ENCODE measurements around the gene OPN1MW3.
"Not testable (repeated sequence)": the region's sequence is repeated elsewhere in the genome, so short reads cannot be mapped to it uniquely, and the experiment has no call there.

Gene OPN1MW3

DNA sequence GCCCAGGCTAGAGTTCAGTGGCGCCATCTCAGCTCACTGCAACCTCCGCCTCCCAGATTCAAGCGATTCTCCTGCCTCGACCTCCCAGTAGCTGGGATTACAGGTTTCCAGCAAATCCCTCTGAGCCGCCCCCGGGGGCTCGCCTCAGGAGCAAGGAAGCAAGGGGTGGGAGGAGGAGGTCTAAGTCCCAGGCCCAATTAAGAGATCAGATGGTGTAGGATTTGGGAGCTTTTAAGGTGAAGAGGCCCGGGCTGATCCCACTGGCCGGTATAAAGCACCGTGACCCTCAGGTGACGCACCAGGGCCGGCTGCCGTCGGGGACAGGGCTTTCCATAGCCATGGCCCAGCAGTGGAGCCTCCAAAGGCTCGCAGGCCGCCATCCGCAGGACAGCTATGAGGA is at the start of gene OPN1MW3:
TSS of gene OPN1MW3 (plus strand) at position 301 of the 400 bp plus-strand sequence. CDS start at position 339, 38 bp downstream.
- not testable (repeated sequence) for DNase-seq

GRCh38 chrX:154209670-154210418 is 47.5 kb upstream of the OPN1MW3 start:
- DNase-seq: not testable (repeated sequence)

- not testable (repeated sequence) for DNase-seq
Measured at GRCh38 chrX:154211057-154211456, 46.3 kb upstream of the OPN1MW3 start.

DNA sequence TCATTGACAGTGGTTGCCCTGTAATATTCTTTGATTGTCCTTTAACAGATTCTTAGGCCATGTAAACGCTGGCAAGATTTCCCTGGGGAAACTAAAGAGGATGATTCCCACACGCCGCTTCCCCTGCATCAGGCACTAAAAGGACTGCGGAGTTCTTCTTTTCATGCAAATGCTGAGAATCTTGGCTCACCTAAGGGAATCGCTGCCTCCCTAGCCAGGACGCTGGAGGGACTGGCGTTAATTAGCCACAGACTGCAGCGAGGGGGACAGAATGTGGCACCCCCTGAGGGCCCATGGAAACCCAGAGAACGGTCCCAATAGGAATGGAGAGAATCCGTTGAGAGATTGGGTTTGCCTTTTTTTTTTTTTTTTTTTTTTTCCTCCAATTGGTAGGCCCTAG is 45.9 kb upstream of the OPN1MW3 start:
- not testable (repeated sequence) for DNase-seq

DNA sequence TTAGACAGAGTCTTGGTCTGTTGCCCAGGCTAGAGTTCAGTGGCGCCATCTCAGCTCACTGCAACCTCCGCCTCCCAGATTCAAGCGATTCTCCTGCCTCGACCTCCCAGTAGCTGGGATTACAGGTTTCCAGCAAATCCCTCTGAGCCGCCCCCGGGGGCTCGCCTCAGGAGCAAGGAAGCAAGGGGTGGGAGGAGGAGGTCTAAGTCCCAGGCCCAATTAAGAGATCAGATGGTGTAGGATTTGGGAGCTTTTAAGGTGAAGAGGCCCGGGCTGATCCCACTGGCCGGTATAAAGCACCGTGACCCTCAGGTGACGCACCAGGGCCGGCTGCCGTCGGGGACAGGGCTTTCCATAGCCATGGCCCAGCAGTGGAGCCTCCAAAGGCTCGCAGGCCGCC is 37.9 kb upstream of the OPN1MW3 start, which contains the start of gene OPN1MW2:
TSS of gene OPN1MW2 (plus strand) at position 301 of the 400 bp plus-strand sequence. CDS start at position 361, 60 bp downstream.
- DNase-seq: not testable (repeated sequence)

- not testable (repeated sequence) for DNase-seq
Measured at GRCh38 chrX:154225292-154225691, 32.1 kb upstream of the OPN1MW3 start.

DNA sequence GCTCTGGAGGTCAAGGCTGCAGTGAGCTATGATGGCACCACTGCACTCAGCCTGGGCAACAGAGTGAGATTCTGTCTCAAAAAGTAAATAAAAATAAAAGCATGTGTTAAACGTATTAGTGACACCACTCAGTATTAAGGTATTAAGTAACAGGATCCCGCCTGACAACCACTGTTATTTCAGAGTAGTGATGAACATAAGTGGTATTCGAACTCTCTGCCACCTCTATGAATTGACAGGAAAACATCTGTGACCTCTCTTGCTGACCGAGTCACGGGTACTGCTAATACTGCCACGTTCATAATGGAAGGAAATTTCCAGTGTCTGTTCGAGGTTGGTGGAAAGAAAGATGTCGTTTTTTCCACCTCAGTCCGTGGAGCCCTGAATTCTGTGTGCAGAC is 30.7 kb upstream of the OPN1MW3 start:
- DNase-seq: not testable (repeated sequence)

- DNase-seq: not testable (repeated sequence)
Measured at GRCh38 chrX:154231443-154231842, 25.9 kb upstream of the OPN1MW3 start.

DNA sequence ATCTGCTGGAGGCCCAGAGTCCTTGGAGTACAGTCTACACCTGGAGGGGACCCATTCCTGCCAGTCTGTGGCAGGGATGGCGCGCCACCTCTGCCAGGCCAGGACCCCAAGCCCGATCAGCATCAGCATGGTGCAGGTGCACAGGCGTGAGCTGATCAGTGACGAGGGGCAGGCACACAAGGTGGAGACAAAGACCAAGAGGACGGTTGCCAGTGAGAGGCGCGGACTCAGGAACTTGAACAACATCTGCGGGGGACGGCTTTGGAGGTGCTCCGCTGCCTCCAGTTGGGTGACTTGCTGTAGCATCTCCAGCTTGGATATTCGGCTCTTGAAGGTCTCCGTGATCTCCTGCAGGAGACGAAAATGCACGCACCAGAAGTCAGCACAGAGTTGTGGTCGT is 23.8 kb upstream of the OPN1MW3 start:
- DNase-seq: not testable (repeated sequence)

- DNase-seq: peak; percentile 0
Measured at GRCh38 chrX:154238939-154239559, 18.3 kb upstream of the OPN1MW3 start.

- DNase-seq: peak; percentile 28
Measured at GRCh38 chrX:154239982-154240503, 17.3 kb upstream of the OPN1MW3 start.

DNA sequence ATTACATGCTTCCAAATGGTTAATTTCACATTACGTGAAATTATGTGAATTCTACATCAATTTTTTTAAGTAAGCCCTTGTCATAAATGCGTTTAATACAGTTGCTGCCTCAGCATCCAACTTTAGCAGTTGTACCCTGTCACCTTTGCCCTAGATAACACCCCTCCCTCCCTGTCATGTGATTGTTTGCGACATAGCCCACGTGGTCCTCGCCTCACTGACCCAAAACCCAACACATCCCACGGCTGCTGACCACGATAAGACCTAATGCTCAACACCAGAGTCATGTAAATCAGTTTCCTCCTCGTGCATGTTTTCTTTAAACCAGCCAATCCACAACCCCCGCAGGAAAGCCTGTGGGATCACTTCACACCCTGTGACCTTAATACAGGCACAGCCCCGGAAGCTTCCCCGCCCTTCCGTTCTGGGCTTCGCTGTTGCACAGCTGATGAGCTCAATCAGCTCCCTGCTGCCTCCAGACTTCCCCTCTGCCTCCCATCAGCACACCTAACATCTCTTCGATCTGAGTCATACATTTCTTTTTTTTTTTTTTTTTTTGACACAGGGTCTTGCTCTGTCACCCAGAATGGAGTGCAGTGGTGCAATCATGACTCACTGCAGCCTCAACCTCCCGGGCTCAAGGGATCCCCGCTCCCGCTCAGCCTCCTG is 9.9 kb upstream of the OPN1MW3 start:
- not testable (repeated sequence) for DNase-seq

DNA sequence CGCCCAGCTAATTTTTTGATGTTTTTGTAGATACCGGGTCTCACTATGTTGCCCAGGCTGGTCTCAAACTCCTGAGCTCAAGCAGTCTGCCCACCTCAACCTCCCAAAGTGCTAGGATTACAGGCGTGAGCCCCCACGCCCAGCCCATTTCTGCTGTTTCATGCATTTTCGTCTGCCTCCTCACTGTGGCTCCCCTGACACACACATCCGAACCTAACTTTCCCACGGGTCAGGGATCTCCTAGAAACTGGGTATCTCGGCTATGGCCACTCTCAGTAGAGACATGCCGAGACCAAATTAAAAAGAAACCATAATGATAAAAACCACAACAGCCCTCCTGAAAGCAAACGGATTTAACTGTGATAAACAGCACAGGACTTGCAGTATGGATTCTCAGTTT is 9.3 kb upstream of the OPN1MW3 start:
- DNase-seq: not testable (repeated sequence)

DNA sequence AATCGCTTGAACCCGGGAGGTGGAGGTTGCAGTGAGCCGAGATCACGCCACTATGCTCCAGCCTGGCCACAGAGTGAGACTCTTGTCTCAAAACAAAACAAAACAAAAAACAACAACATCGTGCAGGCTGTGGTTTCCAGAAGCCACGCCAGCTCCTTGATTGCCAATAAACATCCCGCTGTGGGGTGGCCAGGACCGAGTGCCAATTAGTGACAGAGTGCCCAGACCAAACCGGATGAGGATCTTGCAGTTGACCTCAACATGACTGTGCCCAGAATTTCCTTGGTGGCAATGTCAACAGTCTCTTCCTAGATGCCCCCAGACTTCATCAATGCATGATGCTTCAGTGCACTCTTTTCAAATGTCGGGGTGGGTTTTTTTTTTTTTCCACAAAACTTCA is 1.3 kb downstream of the OPN1MW3 start:
- DNase-seq: not testable (repeated sequence)

DNA sequence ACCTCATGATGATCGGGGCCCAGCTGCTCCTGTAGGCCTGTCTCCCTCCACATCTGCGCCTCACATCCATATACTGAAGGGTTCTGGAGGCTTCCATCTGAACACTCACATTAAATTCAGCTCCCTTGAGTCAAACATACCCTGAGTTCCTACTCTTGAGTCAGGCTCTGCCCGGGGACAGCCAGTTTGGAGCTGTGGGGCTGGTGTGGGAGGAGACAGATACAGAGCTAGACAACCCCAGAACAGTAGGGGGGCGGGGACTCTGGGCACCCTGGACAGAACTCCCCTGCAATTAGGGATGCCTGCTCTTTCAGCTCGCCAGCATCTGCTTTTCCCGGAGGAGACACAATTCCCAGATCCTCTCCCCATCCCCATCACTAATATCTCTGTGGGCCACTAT is 5.7 kb downstream of the OPN1MW3 start:
- not testable (repeated sequence) for DNase-seq

DNA sequence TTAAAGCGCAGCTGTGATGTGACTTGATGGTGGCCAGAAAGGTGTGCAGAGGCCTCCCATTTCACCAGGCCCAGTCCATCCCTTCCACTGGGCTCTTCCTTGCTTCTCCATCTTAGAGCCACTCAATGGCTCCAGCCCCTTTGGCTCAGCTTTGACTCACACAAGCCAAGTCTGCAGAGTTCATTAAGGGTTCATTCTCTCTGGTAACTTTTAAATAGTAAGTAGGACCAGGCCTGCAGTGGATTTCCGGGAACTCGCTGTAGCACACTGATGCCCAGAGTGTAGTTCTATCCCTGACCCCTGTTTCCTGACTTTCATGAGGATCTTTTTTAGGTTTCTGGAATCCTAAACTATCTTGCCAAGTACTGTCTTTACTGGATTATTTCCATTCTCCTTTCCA is 11.9 kb downstream of the OPN1MW3 start:
- not testable (repeated sequence) for DNase-seq

DNA sequence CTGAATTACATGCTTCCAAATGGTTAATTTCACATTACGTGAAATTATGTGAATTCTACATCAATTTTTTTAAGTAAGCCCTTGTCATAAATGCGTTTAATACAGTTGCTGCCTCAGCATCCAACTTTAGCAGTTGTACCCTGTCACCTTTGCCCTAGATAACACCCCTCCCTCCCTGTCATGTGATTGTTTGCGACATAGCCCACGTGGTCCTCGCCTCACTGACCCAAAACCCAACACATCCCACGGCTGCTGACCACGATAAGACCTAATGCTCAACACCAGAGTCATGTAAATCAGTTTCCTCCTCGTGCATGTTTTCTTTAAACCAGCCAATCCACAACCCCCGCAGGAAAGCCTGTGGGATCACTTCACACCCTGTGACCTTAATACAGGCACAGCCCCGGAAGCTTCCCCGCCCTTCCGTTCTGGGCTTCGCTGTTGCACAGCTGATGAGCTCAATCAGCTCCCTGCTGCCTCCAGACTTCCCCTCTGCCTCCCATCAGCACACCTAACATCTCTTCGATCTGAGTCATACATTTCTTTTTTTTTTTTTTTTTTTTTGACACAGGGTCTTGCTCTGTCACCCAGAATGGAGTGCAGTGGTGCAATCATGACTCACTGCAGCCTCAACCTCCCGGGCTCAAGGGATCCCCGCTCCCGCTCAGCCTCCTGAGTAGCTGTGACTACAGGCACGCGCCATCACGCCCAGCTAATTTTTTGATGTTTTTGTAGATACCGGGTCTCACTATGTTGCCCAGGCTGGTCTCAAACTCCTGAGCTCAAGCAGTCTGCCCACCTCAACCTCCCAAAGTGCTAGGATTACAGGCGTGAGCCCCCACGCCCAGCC is 27.3 kb downstream of the OPN1MW3 start:
- not testable (repeated sequence) for DNase-seq

DNA sequence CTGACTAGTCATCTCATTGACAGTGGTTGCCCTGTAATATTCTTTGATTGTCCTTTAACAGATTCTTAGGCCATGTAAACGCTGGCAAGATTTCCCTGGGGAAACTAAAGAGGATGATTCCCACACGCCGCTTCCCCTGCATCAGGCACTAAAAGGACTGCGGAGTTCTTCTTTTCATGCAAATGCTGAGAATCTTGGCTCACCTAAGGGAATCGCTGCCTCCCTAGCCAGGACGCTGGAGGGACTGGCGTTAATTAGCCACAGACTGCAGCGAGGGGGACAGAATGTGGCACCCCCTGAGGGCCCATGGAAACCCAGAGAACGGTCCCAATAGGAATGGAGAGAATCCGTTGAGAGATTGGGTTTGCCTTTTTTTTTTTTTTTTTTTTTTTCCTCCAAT is 29.0 kb downstream of the OPN1MW3 start:
- DNase-seq: not testable (repeated sequence)

- no peak for DNase-seq
Measured at GRCh38 chrX:154294791-154295574, 37.6 kb downstream of the OPN1MW3 start, which contains the start of gene TEX28. TEX28 (minus strand) TSS chrX:154295124; CDS start chrX:154292117, 3,007 bp downstream.

DNA sequence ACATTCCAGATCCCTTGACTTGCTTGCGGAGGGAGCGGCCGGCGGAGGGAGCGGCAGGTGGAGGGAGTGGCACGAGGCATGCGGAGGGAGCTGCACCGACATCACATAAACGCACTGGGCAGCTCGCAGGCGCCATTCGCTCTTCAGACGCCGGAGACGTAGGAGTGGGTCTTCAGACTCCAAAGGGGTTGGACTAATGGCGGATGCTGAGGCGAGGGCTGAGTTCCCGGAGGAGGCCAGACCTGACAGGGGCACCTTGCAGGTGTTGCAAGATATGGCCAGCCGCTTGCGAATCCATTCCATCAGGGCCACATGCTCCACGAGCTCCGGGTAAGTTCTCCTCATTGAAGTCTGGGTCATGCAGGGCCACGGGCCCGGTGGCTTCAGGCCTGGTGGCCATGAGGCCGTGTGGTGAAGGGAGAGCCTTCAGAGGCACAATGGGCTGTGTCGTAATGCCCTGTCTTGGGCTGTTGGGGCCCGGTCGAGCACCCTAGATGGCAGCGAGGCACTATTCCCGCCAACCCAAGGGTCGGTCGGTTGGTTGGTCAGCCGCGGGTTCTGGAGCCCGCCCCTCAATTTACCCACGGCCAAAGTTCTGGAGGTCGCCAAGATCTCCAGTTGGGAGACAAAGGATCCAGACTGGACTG is 38.4 kb downstream of the OPN1MW3 start, which contains the start of gene TKTL1:
TSS of gene TKTL1 (plus strand) at position 132 of the 647 bp plus-strand sequence. CDS start at position 197, 65 bp downstream.
- no peak for DNase-seq

DNA sequence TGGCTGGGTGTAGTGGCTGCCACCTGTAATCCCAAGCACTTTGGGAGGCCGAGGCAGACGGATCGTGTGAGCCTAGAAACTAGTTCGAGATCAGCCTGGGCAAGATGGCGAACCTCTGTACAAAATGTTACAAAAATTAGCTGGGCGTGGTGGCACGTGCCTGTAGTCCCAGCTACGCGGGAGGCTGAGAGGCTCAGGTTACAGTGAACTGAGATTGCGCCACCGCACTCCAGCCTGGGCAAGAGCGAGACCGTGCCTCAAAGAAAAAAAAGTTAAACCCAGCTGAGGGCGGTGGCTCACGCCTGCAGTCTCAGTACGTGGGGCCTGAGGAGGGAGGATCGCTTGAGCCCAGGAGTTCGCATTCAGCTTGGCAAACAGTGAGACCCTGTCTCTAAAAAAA is 39.3 kb downstream of the OPN1MW3 start:
- no peak for DNase-seq
